ENCODE results near the gene OR10G3.

The OR10G3 gene

DNA sequence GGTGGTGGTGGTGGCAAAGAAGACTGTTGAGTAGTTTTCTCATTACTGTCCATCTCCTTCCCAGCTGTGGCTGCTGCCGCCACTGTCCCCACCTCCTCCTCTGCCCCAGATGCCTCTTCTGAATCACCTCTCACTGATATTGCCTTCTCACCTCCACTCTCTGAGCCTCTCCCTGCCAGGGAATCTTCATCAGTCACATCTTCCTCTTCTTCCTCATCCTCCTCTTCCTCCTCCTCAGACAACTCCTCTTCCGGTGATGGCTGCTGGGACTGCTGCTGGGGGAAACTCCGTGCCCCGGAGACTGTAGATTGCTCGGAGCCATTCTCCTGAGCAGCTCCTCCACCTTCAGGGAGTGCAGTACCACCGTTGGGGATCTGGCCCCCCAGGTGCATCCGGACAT is 56.7 kb downstream of the OR10G3 start:
- Histone ChIP-seq H3K9me3 (replicated peaks in 1 of 2; ENCODE audit: control insufficient read depth in 2 of 2, insufficient read depth in 1 of 2, low read depth in 1 of 2, low read length in 2 of 2) (peaks cover 2 to 4% of the 10 kb centered on the region in 2 donors), H4K91ac (ENCODE audit: low read depth, low read length, poor library complexity) (no peak overlapping the region), H3K79me1 (ENCODE audit: low read depth, low read length) (peaks cover 11% of the 10 kb centered on the region), H3K23ac (ENCODE audit: low read depth, low read length, poor library complexity) (peak overlapping the region; percentile 30), H2BK120ac (ENCODE audit: low read depth, low read length) (no peak overlapping the region), H2AK5ac (ENCODE audit: low read depth, low read length) (peak overlapping the region; percentile 53), H3K4ac (ENCODE audit: low read length) (no peak overlapping the region), H4K8ac (ENCODE audit: low read depth, low read length) (peak overlapping the region; percentile 97), H3K36me3 (replicated peaks in 1 of 2; ENCODE audit: control insufficient read depth in 2 of 2, insufficient read depth in 2 of 2, low read length in 2 of 2) (peaks cover 41 to 69% of the 10 kb centered on the region in 2 donors), H3K27me3 (ENCODE audit: control insufficient read depth in 3 of 3, insufficient read depth in 3 of 3, low read depth in 1 of 3, low read length in 3 of 3) (no peaks in the 10 kb centered on the region), H3K14ac (ENCODE audit: low read length) (no peak overlapping the region), H3K4me2 (ENCODE audit: insufficient read depth, low read length, poor library complexity, severe bottlenecking) (peak overlapping the region; percentile 47), H2BK15ac (ENCODE audit: low read length) (no peak overlapping the region), H3K9ac (ENCODE audit: low read depth, low read length, poor library complexity) (peak overlapping the region; percentile 82), H3K27ac (replicated peaks; ENCODE audit: low read length) (peak overlapping the region; percentile 43), H2BK5ac (ENCODE audit: low read length) (peak overlapping the region; percentile 59), H3K4me3 (ENCODE audit: low read length in 2 of 2) (peak overlapping the region in 1 of 2 donors; percentile 16), H2BK12ac (ENCODE audit: low read length) (no peak overlapping the region), H3K18ac (ENCODE audit: low read length) (peak overlapping the region; percentile 92), H2AFZ (ENCODE audit: low read length) (no peak overlapping the region), H3K4me1 (ENCODE audit: control insufficient read depth in 2 of 2, insufficient read depth in 1 of 2, low read depth in 1 of 2, low read length in 2 of 2) (peaks cover 22 to 40% of the 10 kb centered on the region in 2 donors)
- WGBS, 2 donors (ENCODE audit: extremely low coverage in 2 of 2, insufficient read length in 2 of 2, insufficient replicate concordance in 1 of 2), result no CpG with 5 or more reads among the region's 7 CpGs
- no peak for DNase-seq (ENCODE audit: low spot score)

- H3K36me3 ChIP-seq (replicated peaks in 1 of 2; ENCODE audit: control insufficient read depth in 2 of 2, insufficient read depth in 2 of 2, low read length in 2 of 2), result peaks cover 41 to 64% of the 10 kb centered on the region in 2 donors
- H3K18ac ChIP-seq (ENCODE audit: low read length), result no peak overlapping the region
- H3K9ac ChIP-seq (ENCODE audit: low read depth, low read length, poor library complexity), result no peak overlapping the region
- no peak overlapping the region for H2BK15ac ChIP-seq (ENCODE audit: low read length)
- H4K8ac ChIP-seq (ENCODE audit: low read depth, low read length), result no peak overlapping the region
- no peak for DNase-seq (ENCODE audit: low spot score)
- H3K27me3 ChIP-seq (ENCODE audit: control insufficient read depth in 3 of 3, insufficient read depth in 3 of 3, low read depth in 1 of 3, low read length in 3 of 3), result no peaks in the 10 kb centered on the region
- no peak overlapping the region for H3K23ac ChIP-seq (ENCODE audit: low read depth, low read length, poor library complexity)
- no peak overlapping the region for H4K91ac ChIP-seq (ENCODE audit: low read depth, low read length, poor library complexity)
- no peak overlapping the region for H3K4ac ChIP-seq (ENCODE audit: low read length)
- peak overlapping the region; percentile 21 for H3K4me2 ChIP-seq (ENCODE audit: insufficient read depth, low read length, poor library complexity, severe bottlenecking)
- no CpG with 5 or more reads among the region's 2 CpGs for WGBS, 2 donors (ENCODE audit: extremely low coverage in 2 of 2, insufficient read length in 2 of 2, insufficient replicate concordance in 1 of 2)
- peaks cover 2 to 4% of the 10 kb centered on the region in 2 donors for H3K9me3 ChIP-seq (replicated peaks in 1 of 2; ENCODE audit: control insufficient read depth in 2 of 2, insufficient read depth in 1 of 2, low read depth in 1 of 2, low read length in 2 of 2)
- H3K79me1 ChIP-seq (ENCODE audit: low read depth, low read length), result peaks cover 11% of the 10 kb centered on the region
- no peak overlapping the region for H2BK12ac ChIP-seq (ENCODE audit: low read length)
- H2BK5ac ChIP-seq (ENCODE audit: low read length), result no peak overlapping the region
- H3K27ac ChIP-seq (replicated peaks; ENCODE audit: low read length), result peak overlapping the region; percentile 43
- no peak overlapping the region for H3K14ac ChIP-seq (ENCODE audit: low read length)
- H2AFZ ChIP-seq (ENCODE audit: low read length), result no peak overlapping the region
- H3K4me3 ChIP-seq (ENCODE audit: low read length in 2 of 2), result no peak overlapping the region
- H3K4me1 ChIP-seq (ENCODE audit: control insufficient read depth in 2 of 2, insufficient read depth in 1 of 2, low read depth in 1 of 2, low read length in 2 of 2), result peaks cover 15 to 38% of the 10 kb centered on the region in 2 donors
- H2AK5ac ChIP-seq (ENCODE audit: low read depth, low read length), result no peak overlapping the region
- no peak overlapping the region for H2BK120ac ChIP-seq (ENCODE audit: low read depth, low read length)
Observed at GRCh38 chr14:21521501-21521900, 58.4 kb downstream of the OR10G3 start.

GRCh38 chr14:21520767-21521166 is 59.1 kb downstream of the OR10G3 start:
- no peak overlapping the region for H2BK120ac ChIP-seq (ENCODE audit: low read depth, low read length)
- H3K14ac ChIP-seq (ENCODE audit: low read length), result no peak overlapping the region
- H3K27me3 ChIP-seq (ENCODE audit: control insufficient read depth in 3 of 3, insufficient read depth in 3 of 3, low read depth in 1 of 3, low read length in 3 of 3), result no peaks in the 10 kb centered on the region
- H3K4ac ChIP-seq (ENCODE audit: low read length), result no peak overlapping the region
- H3K36me3 ChIP-seq (replicated peaks in 1 of 2; ENCODE audit: control insufficient read depth in 2 of 2, insufficient read depth in 2 of 2, low read length in 2 of 2), result peaks cover 41 to 64% of the 10 kb centered on the region in 2 donors
- no peak overlapping the region for H3K4me3 ChIP-seq (ENCODE audit: low read length in 2 of 2)
- H4K8ac ChIP-seq (ENCODE audit: low read depth, low read length), result no peak overlapping the region
- no peak overlapping the region for H2AK5ac ChIP-seq (ENCODE audit: low read depth, low read length)
- peaks cover 11% of the 10 kb centered on the region for H3K79me1 ChIP-seq (ENCODE audit: low read depth, low read length)
- peaks cover 2 to 4% of the 10 kb centered on the region in 2 donors for H3K9me3 ChIP-seq (replicated peaks in 1 of 2; ENCODE audit: control insufficient read depth in 2 of 2, insufficient read depth in 1 of 2, low read depth in 1 of 2, low read length in 2 of 2)
- no peak overlapping the region for H2AFZ ChIP-seq (ENCODE audit: low read length)
- no peak overlapping the region for H3K18ac ChIP-seq (ENCODE audit: low read length)
- H2BK15ac ChIP-seq (ENCODE audit: low read length), result no peak overlapping the region
- H2BK12ac ChIP-seq (ENCODE audit: low read length), result no peak overlapping the region
- peak overlapping the region; percentile 43 for H3K27ac ChIP-seq (replicated peaks; ENCODE audit: low read length)
- H4K91ac ChIP-seq (ENCODE audit: low read depth, low read length, poor library complexity), result no peak overlapping the region
- H3K9ac ChIP-seq (ENCODE audit: low read depth, low read length, poor library complexity), result no peak overlapping the region
- H3K4me2 ChIP-seq (ENCODE audit: insufficient read depth, low read length, poor library complexity, severe bottlenecking), result no peak overlapping the region
- H2BK5ac ChIP-seq (ENCODE audit: low read length), result no peak overlapping the region
- no peak overlapping the region for H3K23ac ChIP-seq (ENCODE audit: low read depth, low read length, poor library complexity)
- WGBS, 2 donors (ENCODE audit: extremely low coverage in 2 of 2, insufficient read length in 2 of 2, insufficient replicate concordance in 1 of 2), result no CpG with 5 or more reads among the region's 1 CpG
- DNase-seq (ENCODE audit: low spot score), result no peak
- H3K4me1 ChIP-seq (ENCODE audit: control insufficient read depth in 2 of 2, insufficient read depth in 1 of 2, low read depth in 1 of 2, low read length in 2 of 2), result peaks cover 15 to 39% of the 10 kb centered on the region in 2 donors

- DNase-seq (ENCODE audit: low spot score), result no peak
- no peak overlapping the region for H3K9ac ChIP-seq (ENCODE audit: low read depth, low read length, poor library complexity)
- H3K27ac ChIP-seq (replicated peaks; ENCODE audit: low read length), result peak overlapping the region; percentile 95
Observed at GRCh38 chr14:21518725-21519124, 61.2 kb downstream of the OR10G3 start.

More at GRCh38 chr14:21518725-21519124, 61.2 kb downstream of the OR10G3 start:
- no peak overlapping the region for H3K4ac ChIP-seq (ENCODE audit: low read length)
- H2AFZ ChIP-seq (ENCODE audit: low read length), result no peak overlapping the region
- H2AK5ac ChIP-seq (ENCODE audit: low read depth, low read length), result no peak overlapping the region
- H3K4me1 ChIP-seq (ENCODE audit: control insufficient read depth in 2 of 2, insufficient read depth in 1 of 2, low read depth in 1 of 2, low read length in 2 of 2), result peaks cover 4 to 28% of the 10 kb centered on the region in 2 donors
- H4K91ac ChIP-seq (ENCODE audit: low read depth, low read length, poor library complexity), result no peak overlapping the region
- no peak overlapping the region for H2BK15ac ChIP-seq (ENCODE audit: low read length)
- no peak overlapping the region for H3K4me3 ChIP-seq (ENCODE audit: low read length in 2 of 2)
- no peaks in the 10 kb centered on the region for H3K27me3 ChIP-seq (ENCODE audit: control insufficient read depth in 3 of 3, insufficient read depth in 3 of 3, low read depth in 1 of 3, low read length in 3 of 3)
- no peak overlapping the region for H2BK5ac ChIP-seq (ENCODE audit: low read length)
- peaks cover 2 to 4% of the 10 kb centered on the region in 2 donors for H3K9me3 ChIP-seq (replicated peaks in 1 of 2; ENCODE audit: control insufficient read depth in 2 of 2, insufficient read depth in 1 of 2, low read depth in 1 of 2, low read length in 2 of 2)
- H4K8ac ChIP-seq (ENCODE audit: low read depth, low read length), result no peak overlapping the region
- peaks cover 25 to 45% of the 10 kb centered on the region in 2 donors for H3K36me3 ChIP-seq (replicated peaks in 1 of 2; ENCODE audit: control insufficient read depth in 2 of 2, insufficient read depth in 2 of 2, low read length in 2 of 2)
- no peak overlapping the region for H3K14ac ChIP-seq (ENCODE audit: low read length)
- no peak overlapping the region for H3K4me2 ChIP-seq (ENCODE audit: insufficient read depth, low read length, poor library complexity, severe bottlenecking)
- no peak overlapping the region for H3K18ac ChIP-seq (ENCODE audit: low read length)
- H3K23ac ChIP-seq (ENCODE audit: low read depth, low read length, poor library complexity), result no peak overlapping the region
- H2BK120ac ChIP-seq (ENCODE audit: low read depth, low read length), result no peak overlapping the region
- peaks cover 11% of the 10 kb centered on the region for H3K79me1 ChIP-seq (ENCODE audit: low read depth, low read length)
- H2BK12ac ChIP-seq (ENCODE audit: low read length), result no peak overlapping the region
- WGBS, 2 donors (ENCODE audit: extremely low coverage in 2 of 2, insufficient read length in 2 of 2, insufficient replicate concordance in 1 of 2), result no CpG with 5 or more reads among the region's 2 CpGs

Measured in neuronal stem cell (in vitro differentiated cells).